ENCODE measurements around the gene DPEP3.

The DPEP3 gene

GRCh38 chr16:67949645-67950044 lies 30.7 kb downstream of the DPEP3 start:
- TF ChIP-seq CTCF (conservative IDR thresholded peaks at IDR 0.05; ENCODE audit: low read length), result no peak
- no peak overlapping the region for H3K4me3 ChIP-seq (ENCODE audit: low read length)
- DNase-seq (ENCODE audit: low read depth), result no peak

GRCh38 chr16:67948015-67948414 lies 32.3 kb downstream of the DPEP3 start:
- DNase-seq (ENCODE audit: low read depth), result no peak
- no peak overlapping the region for H3K4me3 ChIP-seq (ENCODE audit: low read length)
- TF ChIP-seq CTCF (conservative IDR thresholded peaks at IDR 0.05; ENCODE audit: low read length), result no peak

- no peak overlapping the region for H3K4me3 ChIP-seq (ENCODE audit: low read length)
- no peak for TF ChIP-seq CTCF (conservative IDR thresholded peaks at IDR 0.05; ENCODE audit: low read length)
- DNase-seq (ENCODE audit: low read depth), result no peak
Measured at GRCh38 chr16:67946966-67947558, 33.2 kb downstream of the DPEP3 start.

GRCh38 chr16:67946128-67946569 lies 34.1 kb downstream of the DPEP3 start:
- DNase-seq (ENCODE audit: low read depth), result no peak
- TF ChIP-seq CTCF (conservative IDR thresholded peaks at IDR 0.05; ENCODE audit: low read length), result no peak

GRCh38 chr16:67945392-67945933 lies 34.8 kb downstream of the DPEP3 start:
- DNase-seq (ENCODE audit: low read depth), result no peak
- no peak for TF ChIP-seq CTCF (conservative IDR thresholded peaks at IDR 0.05; ENCODE audit: low read length)
- H3K4me3 ChIP-seq (ENCODE audit: low read length), result no peak overlapping the region

More at GRCh38 chr16:67946128-67946569, 34.1 kb downstream of the DPEP3 start:
- H3K4me3 ChIP-seq (ENCODE audit: low read length), result no peak overlapping the region

DNA sequence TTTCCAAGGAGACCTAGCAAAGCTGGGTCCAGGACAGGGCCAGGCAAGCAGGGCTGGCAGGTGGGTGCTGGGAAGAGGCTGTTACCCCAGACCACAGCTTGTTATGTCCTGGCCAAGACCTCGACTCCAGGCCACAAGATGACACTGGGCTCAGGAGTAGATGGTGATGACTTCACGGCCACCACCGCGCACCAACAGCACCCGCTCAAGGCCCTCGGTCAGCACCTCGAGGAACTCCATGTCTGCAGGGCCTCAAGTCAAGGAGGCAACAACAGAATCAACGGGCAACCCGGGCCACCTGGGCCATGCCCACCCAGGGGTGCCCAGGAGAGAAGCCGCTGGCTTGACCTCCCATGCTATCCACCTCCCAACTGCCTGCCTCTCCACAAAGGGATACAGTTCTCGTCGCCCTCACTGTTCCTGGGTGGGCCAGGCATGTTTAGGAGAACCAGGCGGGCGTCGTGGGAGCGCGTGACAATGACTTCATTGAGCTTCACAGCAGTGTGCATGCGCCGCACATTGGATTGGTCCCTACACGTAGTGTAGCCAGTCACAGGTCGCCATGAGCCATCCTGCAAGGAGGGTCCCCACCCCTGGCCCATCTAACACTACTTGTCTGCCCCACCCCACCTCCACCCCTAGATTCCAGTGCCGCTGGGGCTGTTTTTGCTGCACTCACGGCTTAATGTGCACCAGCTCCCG lies 35.5 kb downstream of the DPEP3 start:
- no peak for TF ChIP-seq CTCF (conservative IDR thresholded peaks at IDR 0.05; ENCODE audit: low read length)
- no peak overlapping the region for H3K4me3 ChIP-seq (ENCODE audit: low read length)
- DNase-seq (ENCODE audit: low read depth), result no peak
